Measurements from ENCODE around the gene GRB14. TPM values are rescaled to one million over a fixed set of nuclear protein-coding genes. Genes with fewer than 3 reads are reported as not detected.

GRB14 gene
- total RNA-seq = 1 to 10 TPM; 4.1 to 9.4 TPM
- polyA plus RNA-seq (ENCODE audit: insufficient read length in 6 of 6) = 10 to 100 TPM; 51.1 to 75.4 (median 63.3) TPM
- long read RNA-seq, donor 1, partial matches to known transcripts = 61 of 66 reads
- long read RNA-seq, donor 1, other reads (novel, unspliced or antisense) = 0 of 66 reads
- long read RNA-seq, donor 2, partial matches to known transcripts = 15 of 20 reads
- long read RNA-seq, donor 2, other reads (novel, unspliced or antisense) = 0 of 20 reads
- long read RNA-seq, donor 3, transcript GRB14-201 (14 exons, 2,382 nt) = major isoform, 13 of 25 reads
- long read RNA-seq, donor 3, partial matches to known transcripts = 12 of 25 reads
- long read RNA-seq, donor 3, other reads (novel, unspliced or antisense) = 0 of 25 reads
- long read RNA-seq, donor 4, partial matches to known transcripts = 0 of 1 reads
- long read RNA-seq, donor 4, other reads (novel, unspliced or antisense) = 0 of 1 reads
- long read RNA-seq, donor 5, partial matches to known transcripts = 38 of 42 reads
- long read RNA-seq, donor 5, other reads (novel, unspliced or antisense) = 0 of 42 reads
- long read RNA-seq, donor 6, partial matches to known transcripts = 25 of 36 reads
- long read RNA-seq, donor 6, other reads (novel, unspliced or antisense) = 8 of 36 reads
- long read RNA-seq, donor 7, partial matches to known transcripts = 8 of 11 reads
- long read RNA-seq, donor 7, other reads (novel, unspliced or antisense) = 0 of 11 reads
- long read RNA-seq, donor 8, partial matches to known transcripts = 9 of 11 reads
- long read RNA-seq, donor 8, other reads (novel, unspliced or antisense) = 0 of 11 reads
- long read RNA-seq, donor 9 = 0 reads
- long read RNA-seq, donor 10 = 0 reads
- long read RNA-seq, donor 11, transcript GRB14-206 (2 exons, 406 nt) = major isoform, 6 of 11 reads
- long read RNA-seq, donor 11, partial matches to known transcripts = 5 of 11 reads
- long read RNA-seq, donor 11, other reads (novel, unspliced or antisense) = 0 of 11 reads
- long read RNA-seq, donor 12, partial matches to known transcripts = 22 of 22 reads
- long read RNA-seq, donor 12, other reads (novel, unspliced or antisense) = 0 of 22 reads

GRCh38 chr2:164620873-164621763, at the start of gene GRB14:
Gene GRB14, minus strand, starts transcription at chr2:164621482. Its CDS starts 173 bp downstream, at chr2:164621309.
- peak; percentile 34 to 89 (median 67) for DNase-seq

DNA sequence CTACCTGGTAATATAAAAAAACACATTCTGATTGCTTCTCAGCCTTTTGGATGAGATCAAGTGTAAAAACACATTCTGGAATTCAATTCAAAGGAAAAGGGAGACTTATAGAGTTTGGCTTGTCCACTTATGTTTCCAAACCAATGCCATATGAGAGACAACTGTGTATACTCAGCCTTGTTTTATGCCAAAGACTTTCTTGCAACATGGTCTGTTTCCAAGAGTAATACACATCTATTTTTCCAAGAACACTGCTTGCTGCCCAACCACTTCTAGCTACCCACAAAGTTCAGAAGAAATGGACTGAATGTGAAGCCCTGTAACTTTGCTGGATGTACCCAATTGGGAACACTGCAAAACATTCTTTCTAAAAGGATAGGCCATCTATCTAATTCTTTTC, 48.0 kb upstream of the GRB14 start:
- no peaks in the 10 kb centered on the region for H3K9me3 ChIP-seq
- no peaks in the 10 kb centered on the region for H3K4me1 ChIP-seq
- intact Hi-C loops (cut with DNase I) = no loop called here
- no peak overlapping the region for H3K4me3 ChIP-seq
- ATAC-seq (no peak), DNase-seq (no peak)
- no peak overlapping the region for H3K27ac ChIP-seq
- TF ChIP-seq, protein P1, sequence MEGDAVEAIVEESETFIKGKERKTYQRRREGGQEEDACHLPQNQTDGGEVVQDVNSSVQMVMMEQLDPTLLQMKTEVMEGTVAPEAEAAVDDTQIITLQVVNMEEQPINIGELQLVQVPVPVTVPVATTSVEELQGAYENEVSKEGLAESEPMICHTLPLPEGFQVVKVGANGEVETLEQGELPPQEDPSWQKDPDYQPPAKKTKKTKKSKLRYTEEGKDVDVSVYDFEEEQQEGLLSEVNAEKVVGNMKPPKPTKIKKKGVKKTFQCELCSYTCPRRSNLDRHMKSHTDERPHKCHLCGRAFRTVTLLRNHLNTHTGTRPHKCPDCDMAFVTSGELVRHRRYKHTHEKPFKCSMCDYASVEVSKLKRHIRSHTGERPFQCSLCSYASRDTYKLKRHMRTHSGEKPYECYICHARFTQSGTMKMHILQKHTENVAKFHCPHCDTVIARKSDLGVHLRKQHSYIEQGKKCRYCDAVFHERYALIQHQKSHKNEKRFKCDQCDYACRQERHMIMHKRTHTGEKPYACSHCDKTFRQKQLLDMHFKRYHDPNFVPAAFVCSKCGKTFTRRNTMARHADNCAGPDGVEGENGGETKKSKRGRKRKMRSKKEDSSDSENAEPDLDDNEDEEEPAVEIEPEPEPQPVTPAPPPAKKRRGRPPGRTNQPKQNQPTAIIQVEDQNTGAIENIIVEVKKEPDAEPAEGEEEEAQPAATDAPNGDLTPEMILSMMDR (IDR thresholded peaks at IDR 0.05) = no peak
- H3K36me3 ChIP-seq = no peaks in the 10 kb centered on the region
- H3K27me3 ChIP-seq = no peaks in the 10 kb centered on the region

More at GRCh38 chr2:164620873-164621763, at the start of gene GRB14:
- H3K27ac ChIP-seq = no peak within 1 kb of the TSS
- peaks cover 0 to 4% of the 10 kb centered on the region in 2 donors for H3K4me1 ChIP-seq
- TF ChIP-seq, protein P1 (IDR thresholded peaks at IDR 0.05) = no peak
- no peaks in the 10 kb centered on the region for H3K9me3 ChIP-seq
- ATAC-seq = peak; percentile 95
- peak within 1 kb of the TSS; percentile 41 to 44 for H3K4me3 ChIP-seq
- no peaks in the 10 kb centered on the region for H3K36me3 ChIP-seq
- intact Hi-C loops (cut with DNase I) = no loop called here
- H3K27me3 ChIP-seq = peaks cover 6 to 32% of the 10 kb centered on the region in 2 donors

DNA sequence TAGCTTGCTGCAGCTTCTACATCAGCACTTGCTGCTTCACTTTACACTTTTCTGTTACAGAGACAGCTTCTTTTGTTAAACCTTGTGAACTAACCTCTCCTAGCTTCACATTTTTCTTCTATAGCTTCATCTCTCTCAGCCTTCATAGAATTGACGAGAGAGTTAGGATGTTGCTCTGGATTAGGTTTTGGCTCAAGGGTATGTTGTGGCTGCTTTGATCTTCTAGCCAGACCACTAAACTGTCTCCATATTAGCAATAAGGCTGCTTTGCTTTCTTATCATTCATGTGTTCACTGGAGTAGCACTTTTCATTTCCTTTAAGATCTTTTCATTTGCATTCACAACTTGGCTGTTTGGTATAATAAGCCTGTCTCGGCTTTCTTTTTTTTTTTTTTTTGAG, 46.3 kb upstream of the GRB14 start:
- ATAC-seq (no peak), DNase-seq (no peak)

DNA sequence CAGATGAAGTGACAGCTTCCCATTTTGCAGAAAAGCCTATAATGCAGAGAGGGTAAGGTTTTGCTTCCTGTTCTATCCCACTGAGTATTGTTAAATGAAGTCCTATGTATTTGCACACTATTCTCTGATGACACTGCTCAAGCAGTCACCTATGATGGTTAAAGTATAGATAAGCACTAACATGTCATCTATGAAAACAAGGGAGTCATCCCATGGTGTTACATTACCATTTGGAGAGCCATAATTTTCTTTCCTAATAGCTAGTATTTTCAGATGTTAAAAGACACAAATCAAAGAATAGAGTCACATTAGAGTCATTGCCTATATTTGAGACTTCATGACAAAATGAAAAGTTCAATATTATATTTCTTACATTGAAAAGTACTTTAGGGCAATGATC, 42.8 kb upstream of the GRB14 start:
- H3K4me1 ChIP-seq = no peaks in the 10 kb centered on the region
- ATAC-seq = no peak
- TF ChIP-seq, protein P1 (IDR thresholded peaks at IDR 0.05) = no peak
- intact Hi-C loops (cut with DNase I) = no loop called here
- no peak for DNase-seq
- H3K36me3 ChIP-seq = no peaks in the 10 kb centered on the region
- H3K4me3 ChIP-seq = no peak overlapping the region
- no peaks in the 10 kb centered on the region for H3K9me3 ChIP-seq
- H3K27me3 ChIP-seq = no peaks in the 10 kb centered on the region
- no peak overlapping the region for H3K27ac ChIP-seq

More for the DNA sequence above, 46.3 kb upstream of the GRB14 start:
- Histone ChIP-seq H3K27ac (no peak overlapping the region), H3K4me1 (no peaks in the 10 kb centered on the region), H3K27me3 (no peaks in the 10 kb centered on the region), H3K9me3 (no peaks in the 10 kb centered on the region), H3K4me3 (no peak overlapping the region), H3K36me3 (no peaks in the 10 kb centered on the region)
- intact Hi-C loops (cut with DNase I) = no loop called here
- TF ChIP-seq, protein P1 (IDR thresholded peaks at IDR 0.05) = no peak

Measured in left lung (tissue), 14 donors.